Measurements from ENCODE around the gene BRD4. TPM values are rescaled to one million over a fixed set of nuclear protein-coding genes. Genes with fewer than 3 reads are reported as not detected.

Gene BRD4
- polyA plus RNA-seq, 2 of the 4 experiments (the other 2 are of a cell fraction), result 8.3 to 22.5 TPM

- Histone ChIP-seq H3K27ac (no peak overlapping the region), H3K4me3 (no peak overlapping the region), H3K4me1 (peaks cover 54% of the 10 kb centered on the region), H3K4me2 (no peak overlapping the region), H3K9me3 (no peaks in the 10 kb centered on the region)
- DNase-seq (ENCODE audit: low read depth in 1 of 2, low spot score in 1 of 2) (no peak), ATAC-seq (no peak), FAIRE-seq (no peak)
- no peak for TF ChIP-seq MAFK (IDR thresholded peaks at IDR 0.05; ENCODE audit: partially characterized antibody)
- no peak for TF ChIP-seq TFCP2L1 (CRISPR knock-in tag; IDR thresholded peaks at IDR 0.05)
- TF ChIP-seq MAX (IDR thresholded peaks at IDR 0.05), result no peak
- TF ChIP-seq HMGXB4 (CRISPR knock-in tag; IDR thresholded peaks at IDR 0.05; ENCODE audit: borderline replicate concordance), result no peak
- TF ChIP-seq BCL3 (IDR thresholded peaks at IDR 0.05), result no peak
- no peak for TF ChIP-seq JUN (IDR thresholded peaks at IDR 0.05)
- no peak for TF ChIP-seq RAD21 (conservative IDR thresholded peaks at IDR 0.05 in 1 of 2, IDR thresholded peaks at IDR 0.05 in 1 of 2)
- TF ChIP-seq KDM1A (IDR thresholded peaks at IDR 0.05; ENCODE audit: low read depth), result no peak
- TF ChIP-seq BHLHE40 (IDR thresholded peaks at IDR 0.05; ENCODE audit: low read depth, low read length), result no peak
- POLR2A ChIA-PET, result no interaction called here
- CTCF ChIA-PET, result no interaction called here
- 65% methylated on average over 4 of the region's 4 CpGs for WGBS (ENCODE audit: missing lambda C conversion rate)
Measured at GRCh38 chr19:15320116-15320515, 12.2 kb downstream of the BRD4 start.

- no peak overlapping the region for H3K27ac ChIP-seq
- DNase-seq (ENCODE audit: low read depth in 1 of 2, low spot score in 1 of 2) (no peak), ATAC-seq (no peak), FAIRE-seq (no peak)
- H3K9me3 ChIP-seq, result no peaks in the 10 kb centered on the region
- 88% methylated on average over 6 of the region's 6 CpGs for WGBS (ENCODE audit: missing lambda C conversion rate)
- ChIA-PET POLR2A (no interaction called here), CTCF (interaction anchor here (2.8 kb wide), 1 partner anchor 21 kb away, joined by 12 read pairs; no protein-coding TSS in a partner anchor)
- TF ChIP-seq ZSCAN20 (CRISPR knock-in tag; IDR thresholded peaks at IDR 0.05), result no peak
- TF ChIP-seq E2F6 (IDR thresholded peaks at IDR 0.05; ENCODE audit: borderline replicate concordance, low read depth), result no peak
- TF ChIP-seq ESRRA (IDR thresholded peaks at IDR 0.05; ENCODE audit: borderline replicate concordance, low read length), result no peak
- TF ChIP-seq KDM5A (IDR thresholded peaks at IDR 0.05), result no peak
- no peak for TF ChIP-seq RNF2 (IDR thresholded peaks at IDR 0.05; ENCODE audit: borderline replicate concordance, low read depth)
- no peak for TF ChIP-seq RARB (CRISPR knock-in tag; IDR thresholded peaks at IDR 0.05)
- no peak for TF ChIP-seq RFX5 (IDR thresholded peaks at IDR 0.05)
- no peak for TF ChIP-seq JUN (IDR thresholded peaks at IDR 0.05)
- H3K4me1 ChIP-seq, result peaks cover 51% of the 10 kb centered on the region
- no peak overlapping the region for H3K4me2 ChIP-seq
- no peak overlapping the region for H3K4me3 ChIP-seq
Measured at GRCh38 chr19:15318241-15318691, 14.1 kb downstream of the BRD4 start.

- H3K9me3 ChIP-seq, result no peaks in the 10 kb centered on the region
- no peak overlapping the region for H3K27ac ChIP-seq
- no peak overlapping the region for H3K4me3 ChIP-seq
- 69% methylated on average over 3 of the region's 3 CpGs for WGBS (ENCODE audit: missing lambda C conversion rate)
- FAIRE-seq, result no peak
- CTCF ChIA-PET, result interaction anchor here (1.1 to 2.8 kb wide), 2 partner anchors 20 to 32 kb away, joined by 3 to 12 read pairs; no protein-coding TSS in a partner anchor
- TF ChIP-seq ZNF302 (CRISPR knock-in tag; IDR thresholded peaks at IDR 0.05) (no peak), HOXB5 (CRISPR knock-in tag; IDR thresholded peaks at IDR 0.05) (no peak), RAD21 (conservative IDR thresholded peaks at IDR 0.05 in 1 of 2, IDR thresholded peaks at IDR 0.05 in 1 of 2) (no peak), HDAC2 (IDR thresholded peaks at IDR 0.05) (no peak), TP53 (CRISPR knock-in tag; IDR thresholded peaks at IDR 0.05) (no peak), TFCP2L1 (CRISPR knock-in tag; IDR thresholded peaks at IDR 0.05) (no peak), USF2 (IDR thresholded peaks at IDR 0.05) (no peak), CHD2 (IDR thresholded peaks at IDR 0.05; ENCODE audit: low read length, partially characterized antibody) (no peak), ESRRA (IDR thresholded peaks at IDR 0.05; ENCODE audit: borderline replicate concordance, low read length) (no peak), MAX (IDR thresholded peaks at IDR 0.05) (no peak), RNF2 (IDR thresholded peaks at IDR 0.05; ENCODE audit: borderline replicate concordance, low read depth) (no peak), MAZ (IDR thresholded peaks at IDR 0.05; ENCODE audit: borderline replicate concordance, low read depth, low read length) (no peak), BCL3 (IDR thresholded peaks at IDR 0.05) (no peak), KDM5A (IDR thresholded peaks at IDR 0.05) (no peak)
- peaks cover 46% of the 10 kb centered on the region for H3K4me1 ChIP-seq
- DNase-seq (ENCODE audit: low read depth in 1 of 2, low spot score in 1 of 2), result no peak
- POLR2A ChIA-PET, result no interaction called here
- ATAC-seq, result no peak
- no peak overlapping the region for H3K4me2 ChIP-seq
Measured at GRCh38 chr19:15317392-15318071, 14.8 kb downstream of the BRD4 start.

All from A549 (cell line).